ENCODE data around the gene ZC3H18.

GRCh38 chr16:88524973-88525662 is 45.1 kb upstream of the ZC3H18 start:
- no peak for TF ChIP-seq CTCF (IDR thresholded peaks at IDR 0.05)
- TF ChIP-seq POLR2A (IDR thresholded peaks at IDR 0.05), result no peak

All from right lobe of liver (tissue), 4 donors.